ENCODE results near the gene INPP5D. TPM values are rescaled to one million over a fixed set of nuclear protein-coding genes. Genes with fewer than 3 reads are reported as not detected.

Gene INPP5D
- 4.9 TPM for total RNA-seq
- long read RNA-seq, full-length matches to known transcripts, result 2 of 7 reads
- long read RNA-seq, partial matches to known transcripts, result 5 of 7 reads
- long read RNA-seq, other reads (novel, unspliced or antisense), result 0 of 7 reads

DNA sequence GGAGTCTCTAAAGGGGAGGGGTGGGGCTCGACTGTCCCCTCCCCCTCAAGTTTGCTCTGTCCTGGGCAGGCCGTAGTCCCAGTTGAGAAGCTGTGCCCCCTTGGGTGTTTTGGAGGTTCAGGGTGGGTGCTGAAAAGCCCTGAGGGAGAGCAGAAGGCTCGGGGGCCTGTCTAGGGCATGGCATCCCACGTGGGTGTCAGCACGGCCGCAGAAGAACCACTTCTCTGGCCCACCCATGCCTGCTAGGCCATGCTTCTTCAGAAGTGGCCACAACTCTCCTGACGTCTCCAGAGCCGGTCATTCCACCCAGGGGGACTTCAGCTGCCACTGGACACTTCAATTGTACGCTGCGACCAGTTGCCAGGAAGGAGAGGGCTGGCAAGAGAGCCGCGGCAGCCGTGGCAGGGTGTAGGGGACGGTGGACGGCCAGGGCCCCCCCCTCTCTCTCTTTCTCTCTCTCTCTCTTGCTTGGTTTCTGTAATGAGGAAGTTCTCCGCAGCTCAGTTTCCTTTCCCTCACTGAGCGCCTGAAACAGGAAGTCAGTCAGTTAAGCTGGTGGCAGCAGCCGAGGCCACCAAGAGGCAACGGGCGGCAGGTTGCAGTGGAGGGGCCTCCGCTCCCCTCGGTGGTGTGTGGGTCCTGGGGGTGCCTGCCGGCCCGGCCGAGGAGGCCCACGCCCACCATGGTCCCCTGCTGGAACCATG, at the start of gene INPP5D:
INPP5D (plus strand) TSS at position 546 of the 704 bp plus-strand sequence; CDS start at position 683, 137 bp downstream.
- TF ChIP-seq CTCF (IDR thresholded peaks at IDR 0.05; ENCODE audit: borderline replicate concordance), result no peak
- H3K27ac ChIP-seq (replicated peaks), result peak within 1 kb of the TSS; percentile 89
- no peaks in the 10 kb centered on the region for H3K27me3 ChIP-seq (ENCODE audit: low read depth)
- peak; percentile 36 for DNase-seq
- H3K36me3 ChIP-seq, result no peaks in the 10 kb centered on the region
- H3K4me3 ChIP-seq, result peak within 1 kb of the TSS; percentile 69
- intact Hi-C loops (cut with micrococcal nuclease), result no loop called here
- no peaks in the 10 kb centered on the region for H3K9me3 ChIP-seq (replicated peaks)
- H3K4me1 ChIP-seq, result peaks cover 61% of the 10 kb centered on the region

- Histone ChIP-seq H3K4me3 (no peak overlapping the region), H3K27ac (replicated peaks) (no peak overlapping the region), H3K4me1 (no peaks in the 10 kb centered on the region), H3K36me3 (no peaks in the 10 kb centered on the region), H3K9me3 (replicated peaks) (no peaks in the 10 kb centered on the region), H3K27me3 (ENCODE audit: low read depth) (peaks cover 41% of the 10 kb centered on the region)
- intact Hi-C loops (cut with micrococcal nuclease), result no loop called here
- no peak for TF ChIP-seq CTCF (IDR thresholded peaks at IDR 0.05; ENCODE audit: borderline replicate concordance)
- DNase-seq, result no peak
Measured at GRCh38 chr2:233010569-233011267, 49.4 kb upstream of the INPP5D start.

DNA sequence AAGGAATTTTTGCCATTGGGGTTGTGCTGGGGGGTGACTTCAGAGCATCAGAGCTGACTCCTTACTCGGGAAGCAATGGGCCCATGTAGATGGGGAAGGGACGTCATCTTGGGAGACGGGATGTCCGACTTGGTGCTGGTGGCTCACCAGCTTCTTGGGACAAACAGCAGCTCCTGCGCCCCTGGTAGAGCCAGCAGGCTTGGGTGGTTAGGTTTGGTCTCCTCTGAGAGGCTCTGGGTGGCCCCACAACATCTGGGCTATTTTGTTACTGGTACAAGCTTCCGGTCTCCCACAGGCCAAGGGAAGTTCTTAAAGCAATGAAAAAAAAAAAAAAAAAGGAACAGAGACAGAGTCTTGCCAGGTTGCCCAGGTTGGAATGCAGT, 48.9 kb upstream of the INPP5D start:
- Histone ChIP-seq H3K9me3 (replicated peaks) (no peaks in the 10 kb centered on the region), H3K4me1 (no peaks in the 10 kb centered on the region), H3K36me3 (no peaks in the 10 kb centered on the region), H3K27me3 (ENCODE audit: low read depth) (peaks cover 38% of the 10 kb centered on the region), H3K27ac (replicated peaks) (no peak overlapping the region), H3K4me3 (no peak overlapping the region)
- TF ChIP-seq CTCF (IDR thresholded peaks at IDR 0.05; ENCODE audit: borderline replicate concordance), result no peak
- intact Hi-C loops (cut with micrococcal nuclease), result no loop called here
- DNase-seq, result no peak

DNA sequence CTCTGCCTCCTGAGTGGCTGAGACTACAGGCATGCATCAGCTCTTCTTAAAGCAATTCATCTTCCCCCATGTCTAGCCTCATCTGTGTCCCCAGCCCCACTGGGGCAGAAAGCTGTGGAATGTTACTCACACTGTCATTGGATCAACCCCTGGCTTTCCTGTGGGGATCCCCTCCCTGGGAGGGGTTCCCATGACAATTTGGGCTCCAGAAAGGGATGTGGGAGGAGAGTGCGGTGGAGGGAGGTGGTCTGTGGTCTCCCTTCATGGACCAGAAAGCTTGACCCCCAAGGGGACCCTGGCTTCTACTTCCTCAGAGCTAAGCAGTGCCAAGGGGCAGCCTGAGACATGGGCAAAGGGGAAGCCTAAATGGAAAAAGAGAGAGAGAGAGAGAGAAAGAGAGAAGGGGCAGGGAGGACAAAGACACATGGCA, 48.4 kb upstream of the INPP5D start:
- no peak for TF ChIP-seq CTCF (IDR thresholded peaks at IDR 0.05; ENCODE audit: borderline replicate concordance)
- intact Hi-C loops (cut with micrococcal nuclease), result no loop called here
- Histone ChIP-seq H3K27me3 (ENCODE audit: low read depth) (peaks cover 34% of the 10 kb centered on the region), H3K9me3 (replicated peaks) (peaks cover under 1% of the 10 kb centered on the region), H3K4me3 (no peak overlapping the region), H3K36me3 (no peaks in the 10 kb centered on the region), H3K4me1 (no peaks in the 10 kb centered on the region), H3K27ac (replicated peaks) (no peak overlapping the region)
- DNase-seq, result no peak

DNA sequence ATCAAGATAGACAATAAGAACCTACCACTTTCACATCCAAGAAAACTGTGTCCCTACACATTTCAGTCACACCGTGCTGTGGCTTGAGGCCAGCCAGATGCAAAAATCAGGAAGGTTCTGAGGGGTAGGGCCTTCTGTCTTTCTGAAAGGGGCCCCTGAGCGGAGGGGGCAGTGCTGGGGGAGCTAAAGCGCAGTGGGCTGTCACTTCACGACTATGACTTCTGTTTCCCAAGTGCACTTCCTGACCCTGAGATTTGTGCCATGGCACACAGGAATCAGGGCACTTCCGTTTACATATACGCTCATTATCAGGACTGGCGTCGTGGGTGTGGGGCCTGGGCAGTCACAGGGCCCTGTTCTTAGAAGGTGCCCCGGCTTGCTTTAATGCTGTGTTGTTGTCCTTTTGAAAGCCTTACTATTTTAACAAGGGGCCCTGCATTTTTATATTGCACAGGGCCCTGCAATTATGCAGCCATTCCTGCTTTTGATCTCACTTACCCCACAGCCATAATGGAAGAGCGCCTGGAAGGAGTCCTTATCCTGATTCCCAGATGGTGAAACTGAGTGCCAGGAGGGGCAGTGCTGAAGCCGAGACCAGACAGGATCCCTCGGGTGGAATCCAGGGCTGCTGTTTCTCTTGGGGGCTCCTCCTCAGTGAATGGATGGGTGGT, 47.7 kb upstream of the INPP5D start:
- intact Hi-C loops (cut with micrococcal nuclease), result no loop called here
- Histone ChIP-seq H3K36me3 (no peaks in the 10 kb centered on the region), H3K4me3 (no peak overlapping the region), H3K27ac (replicated peaks) (no peak overlapping the region), H3K4me1 (no peaks in the 10 kb centered on the region), H3K27me3 (ENCODE audit: low read depth) (peaks cover 27% of the 10 kb centered on the region), H3K9me3 (replicated peaks) (peaks cover 8% of the 10 kb centered on the region)
- no peak for DNase-seq
- TF ChIP-seq CTCF (IDR thresholded peaks at IDR 0.05; ENCODE audit: borderline replicate concordance), result no peak
